Measurements from ENCODE around the gene AZU1. TPM values are rescaled to one million over a fixed set of nuclear protein-coding genes. Genes with fewer than 3 reads are reported as not detected.

AZU1 gene
- total RNA-seq, 1 donor from 2014 or later: 1.3 TPM

DNA sequence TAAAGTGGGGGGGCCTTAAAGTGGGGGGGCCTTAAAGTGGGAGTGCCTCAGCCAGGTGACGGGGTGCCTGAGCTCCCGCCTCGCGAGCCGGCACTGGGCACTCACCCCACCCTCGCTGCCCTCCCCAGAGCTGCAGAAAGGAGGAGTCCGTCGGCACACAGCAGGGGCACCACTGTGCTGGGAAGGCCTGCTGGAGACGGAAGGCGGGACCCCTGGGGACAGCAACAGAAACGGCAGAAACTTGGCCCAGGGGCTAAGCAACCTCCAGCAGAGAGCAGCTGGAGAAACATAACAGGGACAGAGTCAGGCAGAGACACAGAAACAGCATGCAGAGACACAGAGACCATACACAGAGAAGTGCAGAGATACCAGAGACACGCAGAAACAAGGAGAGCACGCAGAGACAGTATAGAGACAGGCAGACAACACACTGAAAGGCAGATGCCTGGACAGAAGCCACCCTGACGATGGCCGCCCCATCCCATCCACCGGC is 39.7 kb downstream of the AZU1 start:
- H3K4me3 Mint-ChIP-seq: no peak overlapping the region
- ChIA-PET POLR2A (interaction anchor here (2.1 kb wide), 1 partner anchor 25 kb away, joined by 7 read pairs; the partner anchor contains the start of genes MED16 and RNU6-9), CTCF (no interaction called here)
- H3K36me3 Mint-ChIP-seq (ENCODE audit: low read depth): peaks cover 31% of the 10 kb centered on the region
- H3K4me1 Mint-ChIP-seq: peaks cover 18% of the 10 kb centered on the region
- intact Hi-C loops (cut with micrococcal nuclease): no loop called here
- no peak for ATAC-seq (ENCODE audit: low read depth)
- no peak overlapping the region for H3K27ac Mint-ChIP-seq
- no peak for DNase-seq
- H3K27me3 Mint-ChIP-seq: peaks cover 3% of the 10 kb centered on the region
- no peak for TF ChIP-seq CTCF (IDR thresholded peaks at IDR 0.05)
- no peaks in the 10 kb centered on the region for H3K9me3 Mint-ChIP-seq

- Mint-ChIP-seq H3K9me3 (no peaks in the 10 kb centered on the region), H3K4me3 (no peak overlapping the region), H3K27me3 (no peaks in the 10 kb centered on the region), H3K36me3 (ENCODE audit: low read depth) (peaks cover 34% of the 10 kb centered on the region), H3K4me1 (peaks cover 17% of the 10 kb centered on the region), H3K27ac (no peak overlapping the region)
- ChIA-PET POLR2A (no interaction called here), CTCF (no interaction called here)
- ATAC-seq (ENCODE audit: low read depth) (no peak), DNase-seq (no peak)
- intact Hi-C loops (cut with micrococcal nuclease): no loop called here
- TF ChIP-seq CTCF (IDR thresholded peaks at IDR 0.05): no peak
Measured at GRCh38 chr19:867855-868457, 40.3 kb downstream of the AZU1 start.

- ATAC-seq (ENCODE audit: low read depth) (no peak), DNase-seq (no peak)
- Mint-ChIP-seq H3K4me1 (peaks cover 11% of the 10 kb centered on the region), H3K27ac (no peak overlapping the region), H3K27me3 (no peaks in the 10 kb centered on the region), H3K36me3 (ENCODE audit: low read depth) (peaks cover 36% of the 10 kb centered on the region), H3K4me3 (no peak overlapping the region), H3K9me3 (no peaks in the 10 kb centered on the region)
- CTCF ChIA-PET: no interaction called here
- TF ChIP-seq CTCF (IDR thresholded peaks at IDR 0.05): no peak
- POLR2A ChIA-PET: no interaction called here
- intact Hi-C loops (cut with micrococcal nuclease): no loop called here
Measured at GRCh38 chr19:868458-869244, 41.0 kb downstream of the AZU1 start.

DNA sequence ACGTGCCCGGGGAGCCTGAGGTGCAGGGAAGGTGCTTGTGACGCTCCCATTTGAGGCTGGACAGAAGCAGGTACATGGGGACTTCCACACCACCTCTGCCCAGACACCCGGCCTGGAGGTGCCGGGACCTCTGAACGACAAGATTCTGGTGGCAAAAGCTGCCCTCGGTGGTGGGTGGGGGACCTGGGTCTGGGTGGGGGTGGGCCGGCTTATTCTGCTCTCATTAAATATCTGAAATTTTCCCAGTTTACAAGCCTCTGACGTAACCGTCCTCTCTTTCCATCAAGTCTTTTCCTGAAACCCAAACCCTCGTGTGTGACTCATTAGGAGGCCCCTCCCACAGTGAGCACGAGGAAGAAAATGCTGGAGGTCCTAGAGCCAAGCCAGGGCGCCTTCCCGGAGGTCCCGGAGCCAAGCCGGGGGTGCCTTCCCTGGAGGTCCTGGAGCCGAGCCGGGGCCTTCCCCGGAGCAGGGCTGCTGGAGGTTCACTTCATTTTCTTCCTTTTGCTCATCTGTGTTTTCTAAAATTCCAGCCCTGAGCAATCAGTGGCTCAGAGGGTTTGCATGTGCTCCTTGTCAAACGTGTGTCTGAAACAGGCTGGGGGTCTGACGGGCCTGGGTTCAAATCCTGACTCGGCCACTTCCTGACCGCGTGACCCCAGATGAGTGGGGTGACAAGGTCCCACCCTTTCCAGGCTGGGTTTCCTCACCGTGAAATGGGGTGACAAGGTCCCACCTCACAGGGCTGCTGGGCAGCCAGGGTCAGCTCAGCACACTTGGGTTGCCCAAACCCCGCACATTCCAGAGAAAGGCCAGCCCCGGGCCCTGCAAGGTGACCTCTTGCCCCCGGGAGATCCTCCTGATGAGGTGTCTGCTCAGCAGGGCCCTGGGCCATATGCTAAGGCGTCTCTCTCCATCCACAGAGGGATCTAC is 41.9 kb downstream of the AZU1 start:
- Mint-ChIP-seq H3K4me3 (no peak overlapping the region), H3K4me1 (peaks cover 8% of the 10 kb centered on the region), H3K27me3 (no peaks in the 10 kb centered on the region), H3K9me3 (no peaks in the 10 kb centered on the region), H3K36me3 (ENCODE audit: low read depth) (peaks cover 37% of the 10 kb centered on the region), H3K27ac (no peak overlapping the region)
- no peak for ATAC-seq (ENCODE audit: low read depth)
- ChIA-PET POLR2A (interaction anchor here (0.6 kb wide), 1 partner anchor 36 kb away, joined by 3 read pairs; no protein-coding TSS in a partner anchor), CTCF (no interaction called here)
- no peak for DNase-seq
- TF ChIP-seq CTCF (IDR thresholded peaks at IDR 0.05): no peak
- intact Hi-C loops (cut with micrococcal nuclease): no loop called here
